ENCODE measurements around the gene RPS14.

The RPS14 gene

DNA sequence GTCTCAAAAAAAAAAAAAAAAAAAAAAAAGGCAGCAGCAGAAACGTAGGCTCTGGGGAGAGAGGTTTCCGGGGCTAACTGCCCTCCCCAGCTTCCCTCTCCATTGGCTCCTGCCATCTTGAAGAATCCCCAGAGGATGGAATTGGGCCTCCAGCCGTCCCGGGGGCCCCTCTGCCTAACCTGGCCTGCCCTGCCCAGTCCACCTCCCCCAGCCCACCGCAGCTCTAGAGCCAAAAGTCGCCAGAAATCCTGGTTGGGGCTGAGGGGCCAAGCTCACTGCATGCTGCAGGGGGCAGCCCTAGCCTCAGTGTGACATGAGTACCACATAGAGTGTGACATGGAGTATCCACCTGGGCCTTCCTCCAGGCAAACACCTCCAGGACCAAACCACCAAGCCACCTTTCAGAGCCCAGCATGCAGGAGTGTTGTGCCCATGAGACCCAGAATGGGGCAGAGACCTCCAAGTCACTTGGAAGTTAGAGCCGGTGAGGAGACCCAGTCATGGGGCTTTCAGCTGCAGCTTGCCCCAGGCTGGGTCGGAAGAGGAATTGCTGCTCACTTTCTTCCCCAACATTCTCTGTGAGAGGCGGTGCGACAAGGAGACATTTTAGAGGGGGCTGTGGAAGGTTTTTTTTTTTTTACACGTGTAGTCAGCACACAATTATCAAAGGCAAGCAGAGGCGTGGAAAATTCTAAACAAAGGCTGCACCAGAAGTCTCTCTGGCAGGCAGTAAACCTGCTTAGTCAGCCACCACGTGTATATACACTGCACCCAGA, 54.4 kb downstream of the RPS14 start:
- Histone ChIP-seq H3K36me3 (ENCODE audit: control insufficient read depth, low read depth, low read length) (peaks cover 86% of the 10 kb centered on the region), H3K9me3 (ENCODE audit: control insufficient read depth, low read depth, low read length) (no peaks in the 10 kb centered on the region), H3K9ac (ENCODE audit: low read length) (no peak overlapping the region), H3K4me1 (ENCODE audit: control insufficient read depth, low read depth, low read length) (no peaks in the 10 kb centered on the region), H3K27ac (ENCODE audit: low read length) (no peak overlapping the region), H3K4me3 (ENCODE audit: low read length) (no peak overlapping the region), H3K27me3 (ENCODE audit: control insufficient read depth, insufficient read depth, low read length) (no peaks in the 10 kb centered on the region)

DNA sequence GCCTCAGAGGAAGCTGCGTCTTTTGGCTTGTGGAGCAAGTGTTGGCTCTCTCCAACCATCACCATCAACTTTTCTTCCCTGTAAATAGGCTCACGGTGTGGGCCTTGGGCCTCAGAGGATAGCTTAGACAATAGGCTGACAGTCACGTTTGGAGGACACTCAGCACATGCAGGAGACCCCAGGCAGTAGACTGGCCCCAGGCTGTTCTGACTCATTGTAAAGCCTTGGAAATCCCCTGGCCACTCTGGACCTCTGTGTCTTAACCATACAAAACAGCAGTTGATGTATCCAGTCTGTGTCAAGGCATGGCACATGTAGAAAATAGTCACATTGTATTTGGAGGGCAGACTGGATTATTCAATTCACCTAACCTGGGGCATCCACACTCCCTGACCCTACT, 55.4 kb downstream of the RPS14 start:
- H3K36me3 ChIP-seq (ENCODE audit: control insufficient read depth, low read depth, low read length), result peaks cover 86% of the 10 kb centered on the region
- no peak overlapping the region for H3K27ac ChIP-seq (ENCODE audit: low read length)
- H3K9ac ChIP-seq (ENCODE audit: low read length), result no peak overlapping the region

GRCh38 chr5:150393096-150393645, 56.4 kb downstream of the RPS14 start:
- Histone ChIP-seq H3K36me3 (ENCODE audit: control insufficient read depth, low read depth, low read length) (peaks cover 84% of the 10 kb centered on the region), H3K27ac (ENCODE audit: low read length) (no peak overlapping the region), H3K27me3 (ENCODE audit: control insufficient read depth, insufficient read depth, low read length) (no peaks in the 10 kb centered on the region), H3K4me3 (ENCODE audit: low read length) (no peak overlapping the region), H3K4me1 (ENCODE audit: control insufficient read depth, low read depth, low read length) (no peaks in the 10 kb centered on the region), H3K9ac (ENCODE audit: low read length) (no peak overlapping the region), H3K9me3 (ENCODE audit: control insufficient read depth, low read depth, low read length) (no peaks in the 10 kb centered on the region)

More for the DNA sequence above, 55.4 kb downstream of the RPS14 start:
- H3K4me3 ChIP-seq (ENCODE audit: low read length), result no peak overlapping the region
- H3K9me3 ChIP-seq (ENCODE audit: control insufficient read depth, low read depth, low read length), result no peaks in the 10 kb centered on the region
- no peaks in the 10 kb centered on the region for H3K4me1 ChIP-seq (ENCODE audit: control insufficient read depth, low read depth, low read length)
- no peaks in the 10 kb centered on the region for H3K27me3 ChIP-seq (ENCODE audit: control insufficient read depth, insufficient read depth, low read length)

DNA sequence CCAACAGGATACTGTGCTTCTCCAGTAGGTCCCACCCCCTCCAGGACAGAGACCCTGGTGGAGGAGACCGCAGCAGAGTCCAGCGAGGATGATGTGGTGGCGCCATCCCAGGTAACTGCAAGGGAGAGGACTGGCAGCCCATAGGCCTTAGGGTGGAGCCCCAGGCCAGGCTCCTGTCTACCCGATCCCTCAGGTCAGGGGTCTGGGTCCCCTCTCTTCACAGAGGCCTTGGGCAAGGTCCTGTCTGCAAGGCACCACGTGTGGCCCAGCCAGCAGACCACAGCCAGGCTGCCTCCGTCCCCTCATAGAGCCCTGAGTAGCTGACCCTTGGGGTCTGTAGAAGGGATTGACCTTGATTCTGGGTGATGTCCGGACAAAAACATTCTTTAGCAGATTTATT, 56.9 kb downstream of the RPS14 start:
- no peaks in the 10 kb centered on the region for H3K9me3 ChIP-seq (ENCODE audit: control insufficient read depth, low read depth, low read length)
- H3K27ac ChIP-seq (ENCODE audit: low read length), result no peak overlapping the region
- H3K4me3 ChIP-seq (ENCODE audit: low read length), result no peak overlapping the region
- peaks cover 88% of the 10 kb centered on the region for H3K36me3 ChIP-seq (ENCODE audit: control insufficient read depth, low read depth, low read length)
- no peaks in the 10 kb centered on the region for H3K4me1 ChIP-seq (ENCODE audit: control insufficient read depth, low read depth, low read length)
- H3K9ac ChIP-seq (ENCODE audit: low read length), result no peak overlapping the region
- H3K27me3 ChIP-seq (ENCODE audit: control insufficient read depth, insufficient read depth, low read length), result no peaks in the 10 kb centered on the region
